DOHH2 (cell line): ENCODE data around the gene TECR.

Experiments used
- EZH2phosphoT487 ChIP-seq: fragments of 200-600 bp; sonication (generic); IDR thresholded peaks from 2 replicates; pipeline ENCODE4 v1.6.1; 2017; ENCODE audit warnings: borderline replicate concordance, mild to moderate bottlenecking, antibody characterized with exemption, low read length, moderate library complexity, mixed read lengths
- TF ChIP-seq, protein P1 (sequence below): fragments of 200-600 bp; sonication (generic); IDR thresholded peaks from one replicate; pipeline ENCODE4 v1.5.1; 2014; ENCODE audit warnings: antibody characterized with exemption, mild to moderate bottlenecking, low read depth, low read length; ENCODE audit not compliant: poor library complexity, severe bottlenecking

DNA sequence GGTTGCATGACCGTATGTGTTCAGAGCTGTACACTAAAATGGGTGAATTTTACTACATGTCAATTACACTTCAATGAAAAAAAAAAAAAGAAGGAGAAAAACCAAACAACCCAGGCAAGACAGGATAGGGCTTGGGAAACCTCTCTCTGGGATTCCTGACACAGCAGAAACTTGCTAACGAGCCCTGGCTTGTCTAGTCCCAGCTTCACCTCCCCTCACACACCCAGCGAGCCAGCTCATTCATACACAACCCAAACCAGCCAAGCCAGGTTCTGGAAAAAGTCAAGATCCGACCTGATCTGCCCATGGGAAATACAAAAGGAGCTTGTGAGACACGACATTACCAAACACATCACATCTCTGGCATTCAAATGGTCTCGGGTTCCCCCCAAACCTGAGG is 3.7 kb upstream of the TECR start:
- TF ChIP-seq, protein P1, sequence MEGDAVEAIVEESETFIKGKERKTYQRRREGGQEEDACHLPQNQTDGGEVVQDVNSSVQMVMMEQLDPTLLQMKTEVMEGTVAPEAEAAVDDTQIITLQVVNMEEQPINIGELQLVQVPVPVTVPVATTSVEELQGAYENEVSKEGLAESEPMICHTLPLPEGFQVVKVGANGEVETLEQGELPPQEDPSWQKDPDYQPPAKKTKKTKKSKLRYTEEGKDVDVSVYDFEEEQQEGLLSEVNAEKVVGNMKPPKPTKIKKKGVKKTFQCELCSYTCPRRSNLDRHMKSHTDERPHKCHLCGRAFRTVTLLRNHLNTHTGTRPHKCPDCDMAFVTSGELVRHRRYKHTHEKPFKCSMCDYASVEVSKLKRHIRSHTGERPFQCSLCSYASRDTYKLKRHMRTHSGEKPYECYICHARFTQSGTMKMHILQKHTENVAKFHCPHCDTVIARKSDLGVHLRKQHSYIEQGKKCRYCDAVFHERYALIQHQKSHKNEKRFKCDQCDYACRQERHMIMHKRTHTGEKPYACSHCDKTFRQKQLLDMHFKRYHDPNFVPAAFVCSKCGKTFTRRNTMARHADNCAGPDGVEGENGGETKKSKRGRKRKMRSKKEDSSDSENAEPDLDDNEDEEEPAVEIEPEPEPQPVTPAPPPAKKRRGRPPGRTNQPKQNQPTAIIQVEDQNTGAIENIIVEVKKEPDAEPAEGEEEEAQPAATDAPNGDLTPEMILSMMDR = no peak
- TF ChIP-seq EZH2phosphoT487 = no peak
